AG09309 (cell line): ENCODE measurements around the gene ALKBH7.

Experiments used
- DNase-seq: peaks from one replicate; pipeline ENCODE4 v3.0.0-alpha.2; 2010; ENCODE audit warnings: low read depth
- H3K4me3 ChIP-seq: 2 replicates; pipeline ENCODE4 v1.5.1; 2011; ENCODE audit warnings: mild to moderate bottlenecking, low read depth, low read length, moderate library complexity; ENCODE audit not compliant: control insufficient read depth
- CTCF ChIP-seq: IDR thresholded peaks from 2 replicates; pipeline ENCODE4 v1.5.1; 2011; ENCODE audit warnings: mild to moderate bottlenecking, low read depth, low read length, inconsistent platforms; ENCODE audit not compliant: insufficient read depth, control insufficient read depth; ENCODE audit errors: missing control alignments

The ALKBH7 gene

DNA sequence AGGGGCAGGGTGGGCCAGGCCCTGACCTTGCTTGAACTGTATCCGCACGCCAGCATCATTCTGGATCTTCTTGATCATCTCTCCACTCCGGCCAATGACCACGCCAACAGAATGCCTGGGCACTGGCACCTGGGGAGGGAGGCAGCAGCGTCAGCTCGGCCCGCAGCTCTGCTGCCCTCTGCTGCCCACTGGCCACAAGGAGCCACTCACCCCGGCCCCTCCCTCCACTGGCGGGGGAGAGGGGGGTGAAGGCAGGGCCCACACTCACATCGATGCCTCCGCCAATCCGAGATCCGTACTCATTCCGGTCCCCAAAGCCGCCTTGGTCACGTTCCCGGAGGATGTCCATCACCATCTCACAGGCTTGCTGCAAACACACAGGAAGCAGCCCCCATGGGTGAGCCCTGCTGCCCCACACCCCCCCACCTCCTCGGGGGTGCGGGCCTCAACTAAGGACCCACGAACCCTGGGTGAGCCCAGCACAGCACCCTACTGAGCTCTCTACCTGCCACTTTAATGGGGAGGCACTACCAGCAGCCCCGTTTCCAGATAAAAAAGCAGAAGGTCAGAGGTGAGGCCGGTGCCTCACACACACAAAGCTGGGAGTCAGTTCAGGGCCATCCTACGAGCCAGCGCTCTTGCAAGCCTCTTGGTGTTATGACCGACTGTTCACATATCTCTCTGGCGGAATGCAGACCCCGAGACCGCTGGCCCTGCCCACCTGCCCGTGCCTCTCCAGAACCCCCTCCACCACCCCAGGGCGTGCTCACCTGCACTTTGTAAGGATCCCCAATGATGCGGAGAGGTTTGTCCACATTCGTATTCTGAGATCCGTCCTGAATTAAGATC is 45.3 kb downstream of the ALKBH7 start:
- no peak overlapping the region for H3K4me3 ChIP-seq
- DNase-seq, result no peak
- peak; percentile 57 for TF ChIP-seq CTCF

GRCh38 chr19:6418562-6418932 is 46.0 kb downstream of the ALKBH7 start:
- no peak overlapping the region for H3K4me3 ChIP-seq
- no peak for DNase-seq
- no peak for TF ChIP-seq CTCF

DNA sequence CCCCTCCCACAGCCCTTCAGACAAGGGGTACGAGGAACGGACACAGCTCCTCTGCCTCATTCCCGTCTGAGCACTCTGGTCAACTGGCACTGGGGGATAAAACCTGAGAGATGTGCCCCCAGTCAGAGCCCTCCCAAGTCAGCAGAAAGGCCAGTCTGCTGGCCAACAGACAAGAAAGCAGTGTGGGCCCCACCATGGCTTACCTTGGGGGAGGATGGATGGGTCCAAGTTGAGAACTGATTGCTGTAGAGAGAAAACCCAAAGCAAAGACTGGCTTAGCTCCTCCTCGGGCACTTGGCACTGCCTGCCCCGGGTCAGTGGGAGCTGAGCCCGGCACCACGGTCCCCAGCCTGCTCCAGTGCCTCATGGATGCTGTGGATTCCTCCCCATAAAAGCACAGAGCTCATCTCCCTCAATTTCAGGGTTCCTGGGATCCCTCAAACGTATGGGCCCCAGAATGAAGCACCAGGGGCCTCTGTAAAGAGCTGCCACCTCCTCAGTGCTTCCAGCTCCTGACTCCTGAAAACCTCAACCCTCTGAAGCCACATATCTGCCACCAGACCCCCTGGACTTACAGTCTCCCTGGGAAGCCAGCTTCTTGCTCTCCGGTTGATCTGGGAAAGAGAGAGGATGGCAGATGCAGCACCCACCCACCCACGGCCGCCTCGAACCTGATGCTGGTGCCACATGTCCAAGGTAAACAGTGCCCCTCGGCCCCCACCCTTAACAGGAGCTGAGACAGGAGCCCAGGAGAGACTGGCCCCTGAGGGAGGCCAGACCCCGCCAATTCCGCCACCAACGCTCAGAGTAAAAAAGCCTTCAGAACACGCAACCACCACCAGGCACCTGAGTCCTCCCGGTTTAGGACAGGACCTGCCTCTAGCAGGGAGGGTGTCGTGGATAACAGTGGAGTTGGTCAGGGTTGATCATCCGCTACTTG is 48.8 kb downstream of the ALKBH7 start:
- no peak for DNase-seq
- no peak for TF ChIP-seq CTCF
- H3K4me3 ChIP-seq, result no peak overlapping the region

DNA sequence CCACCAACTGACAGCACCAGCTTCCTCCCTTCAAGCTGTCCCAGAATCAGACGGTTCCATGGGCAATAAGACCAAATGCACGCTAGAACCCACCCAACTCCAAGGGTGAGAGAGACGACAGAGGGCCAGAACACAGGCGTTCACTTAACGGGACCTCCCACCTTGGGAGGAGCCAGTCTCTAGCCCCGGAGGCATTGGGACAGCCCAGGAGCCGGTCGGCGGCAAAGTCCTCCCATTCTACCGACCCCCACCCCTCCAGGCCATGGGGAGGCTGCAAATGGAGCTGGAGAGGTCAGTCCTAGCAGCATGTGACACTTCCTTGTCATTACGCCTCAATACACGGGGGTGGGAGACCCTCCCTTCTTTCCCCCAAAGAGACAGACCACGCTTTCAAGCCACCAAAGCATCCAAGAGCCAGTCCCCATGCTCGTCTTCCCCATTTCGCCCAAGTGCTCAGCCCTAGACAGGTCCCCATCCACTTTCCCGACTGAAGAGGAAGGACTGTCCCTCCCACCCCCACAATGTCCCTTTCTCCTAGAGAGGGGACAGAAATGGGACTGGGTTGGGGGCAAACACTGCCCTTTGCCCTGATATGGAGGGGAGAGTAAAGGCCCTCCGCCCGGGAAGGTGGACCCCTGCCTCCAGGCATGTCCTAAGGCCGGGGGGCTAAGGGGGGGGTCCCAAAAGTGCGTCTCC is 51.1 kb downstream of the ALKBH7 start:
- H3K4me3 ChIP-seq, result peak overlapping the region; percentile 98
- DNase-seq, result no peak
- TF ChIP-seq CTCF, result no peak

DNA sequence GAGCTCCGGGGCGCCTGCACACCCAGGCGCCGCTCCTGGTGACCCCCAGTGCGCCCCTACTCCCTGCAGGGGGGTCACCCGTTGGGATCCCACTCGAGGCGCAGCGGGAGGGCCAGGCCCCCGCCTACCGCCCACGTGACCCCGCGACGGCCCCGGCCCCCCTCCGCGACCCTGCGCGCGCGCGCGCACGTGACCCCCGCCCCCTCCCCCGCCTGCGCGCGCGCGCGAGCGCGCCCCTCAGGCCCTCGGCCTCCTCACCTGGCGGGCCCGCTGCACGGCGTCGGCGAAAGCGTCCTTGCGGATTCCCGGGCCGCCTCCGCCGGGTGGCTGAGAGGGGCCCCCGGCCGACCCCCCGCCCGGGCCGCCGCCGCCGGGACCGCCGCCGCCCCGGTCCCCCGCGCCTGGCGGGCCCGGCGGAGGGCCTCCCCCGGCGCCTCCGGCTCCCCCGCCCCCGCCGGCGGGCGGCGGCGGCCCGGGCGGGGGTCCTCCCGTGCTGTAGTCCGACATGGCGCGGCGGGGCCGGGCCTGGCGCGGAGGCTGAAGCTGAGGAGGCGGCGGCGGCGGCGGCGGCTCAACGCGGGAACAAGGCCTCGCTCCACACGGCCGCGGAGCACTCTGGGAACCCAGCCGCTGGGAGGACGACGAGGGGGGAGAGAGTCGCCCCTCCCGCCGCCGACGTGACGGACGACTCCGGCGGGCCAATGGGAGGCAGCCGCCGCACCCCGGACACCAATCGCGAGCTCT is 51.8 kb downstream of the ALKBH7 start, which contains the start of gene KHSRP:
Gene KHSRP (minus strand): TSS at position 617 of the 744 bp plus-strand sequence. CDS start 110 bp downstream, at position 507.
- H3K4me3 ChIP-seq, result peak within 1 kb of the TSS; percentile 98
- no peak for TF ChIP-seq CTCF
- no peak for DNase-seq
